A172 (cell line): ENCODE results near the gene ADAM8. TPM values are rescaled to one million over a fixed set of nuclear protein-coding genes. Genes with fewer than 3 reads are reported as not detected.
"Not testable (repeated sequence)": the region's sequence is repeated elsewhere in the genome, so short reads cannot be mapped to it uniquely, and the experiment has no call there.

Source experiments
- DNase-seq: peaks from one replicate; pipeline ENCODE4 v3.0.0-alpha.2; 2015; ENCODE audit warnings: low spot score
- total RNA-seq: library from RNA; depleted of rRNA; stranded (reverse); fragments of >200 nt; shearing (Covaris generic); gene quantifications from 2 replicates; pipeline ENCODE4 v1.2.3, GENCODE V29; 2014

Gene ADAM8
- total RNA-seq, 1 experiment from 2014 or later, result 0.31 TPM

DNA sequence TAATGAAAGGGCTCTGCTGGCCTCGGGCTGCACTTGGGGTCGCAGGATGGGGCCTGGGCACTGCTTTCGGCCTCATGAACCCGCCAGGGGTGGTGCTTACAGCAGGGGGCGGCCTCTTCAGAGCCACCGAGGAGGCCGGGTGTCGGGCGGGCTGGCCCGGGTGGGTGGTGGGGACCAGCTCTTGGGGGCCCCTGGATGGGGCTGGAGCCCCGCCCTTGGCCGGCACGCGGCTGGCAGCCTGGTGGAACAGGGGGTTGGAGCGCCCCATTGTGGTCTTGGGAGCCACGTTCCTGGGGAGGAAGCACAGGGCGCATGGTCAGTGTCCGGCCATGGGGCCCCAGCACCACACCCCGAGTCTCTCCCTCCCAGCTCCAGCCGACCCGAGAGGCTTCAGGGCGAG lies 8.8 kb downstream of the ADAM8 start:
- DNase-seq, result no peak

GRCh38 chr10:133267293-133267692 lies 9.4 kb downstream of the ADAM8 start:
- no peak for DNase-seq

GRCh38 chr10:133266056-133266795 lies 10.4 kb downstream of the ADAM8 start:
- no peak for DNase-seq

DNA sequence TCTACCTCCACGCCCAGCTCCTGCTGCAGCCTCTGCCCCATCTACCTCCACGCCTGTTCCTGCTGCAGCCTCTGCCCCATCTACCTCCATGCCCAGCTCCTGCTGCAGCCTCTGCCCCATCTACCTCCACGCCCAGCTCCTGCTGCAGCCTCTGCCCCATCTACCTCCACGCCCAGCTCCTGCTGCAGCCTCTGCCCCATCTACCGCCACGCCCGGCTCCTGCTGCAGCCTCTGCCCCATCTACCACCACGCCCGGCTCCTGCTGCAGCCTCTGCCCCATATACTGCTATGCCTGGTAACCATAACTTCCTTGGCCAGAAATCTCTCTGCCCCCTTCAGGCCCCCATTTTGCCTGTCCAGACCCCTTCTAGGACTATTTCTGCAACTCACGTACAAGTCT lies 11.6 kb downstream of the ADAM8 start:
- DNase-seq, result not testable (repeated sequence)

DNA sequence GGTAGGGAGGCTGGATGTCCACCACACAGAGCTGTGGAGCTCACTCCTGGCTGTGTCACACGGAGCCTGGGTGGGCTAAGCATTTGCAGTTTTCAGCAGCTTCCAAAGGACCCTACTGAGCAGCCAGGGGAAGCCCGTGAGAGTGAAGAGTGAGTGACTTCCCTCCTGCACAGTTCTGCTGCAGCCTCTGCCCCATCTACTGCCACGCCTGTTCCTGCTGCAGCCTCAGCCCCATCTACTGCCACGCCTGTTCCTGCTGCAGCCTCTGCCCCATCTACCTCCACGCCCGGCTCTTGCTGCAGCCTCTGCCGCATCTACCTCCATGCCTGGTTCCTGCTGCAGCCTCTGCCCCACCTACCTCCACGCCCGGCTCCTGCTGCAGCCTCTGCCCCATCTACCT lies 12.2 kb downstream of the ADAM8 start:
- DNase-seq, result peak; percentile 16

DNA sequence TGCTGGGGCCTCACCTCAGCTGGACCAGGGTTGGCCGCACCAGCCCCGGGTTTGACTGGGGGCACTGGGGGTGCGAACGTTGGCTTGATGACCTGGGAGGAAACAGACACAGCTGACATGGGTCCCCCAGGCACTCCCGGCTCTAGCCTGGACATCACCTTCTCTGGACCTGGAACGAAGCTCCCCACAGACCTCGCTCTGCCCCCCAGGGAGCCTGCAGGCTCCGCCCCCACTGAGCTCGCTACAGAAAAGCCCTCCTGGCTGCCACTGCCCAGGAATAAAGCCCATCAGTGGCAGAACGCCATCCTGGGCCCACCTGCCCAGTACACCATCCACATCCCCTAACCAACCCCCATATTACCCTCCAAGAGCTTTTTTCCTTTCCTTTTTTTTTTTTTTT lies 13.0 kb downstream of the ADAM8 start:
- DNase-seq, result no peak

- DNase-seq, result no peak
These were observed 14.0 kb downstream of the ADAM8 start for GRCh38 chr10:133262696-133263095.

DNA sequence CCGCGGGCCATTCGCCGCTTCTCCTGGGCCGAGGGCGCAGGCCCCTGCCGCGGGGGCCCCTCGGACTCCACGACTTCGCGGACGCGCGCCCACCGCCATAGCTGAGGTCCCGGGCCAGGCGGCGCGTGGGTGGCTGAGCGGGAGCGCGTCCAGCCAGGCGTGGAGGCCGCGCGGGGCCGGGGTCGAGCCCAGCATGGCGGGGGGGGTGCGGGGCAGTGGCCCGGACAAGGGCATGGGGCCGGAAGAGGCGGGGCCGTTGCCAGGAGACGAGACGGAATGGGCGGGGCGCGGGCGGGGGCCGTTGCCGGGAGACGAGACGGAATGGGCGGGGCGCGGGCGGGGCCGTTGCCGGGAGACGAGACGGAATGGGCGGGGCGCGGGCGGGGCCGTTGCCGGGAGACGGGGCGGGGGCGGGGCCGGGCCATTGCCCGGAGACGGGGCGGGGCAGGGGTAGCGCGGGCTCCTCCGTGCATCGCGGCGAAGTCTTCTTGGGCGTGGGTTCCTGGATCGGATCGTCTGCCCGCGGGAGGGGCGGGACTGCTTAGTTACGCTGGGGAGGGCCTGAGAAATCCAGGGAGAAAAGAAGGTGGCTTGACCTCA lies 14.8 kb downstream of the ADAM8 start:
- peak; percentile 22 for DNase-seq

GRCh38 chr10:133260895-133261725 lies 15.6 kb downstream of the ADAM8 start:
- DNase-seq, result peak; percentile 37

GRCh38 chr10:133259602-133259989 lies 17.1 kb downstream of the ADAM8 start:
- DNase-seq, result peak; percentile 38

GRCh38 chr10:133258818-133259601 lies 17.7 kb downstream of the ADAM8 start:
- peak; percentile 98 for DNase-seq

DNA sequence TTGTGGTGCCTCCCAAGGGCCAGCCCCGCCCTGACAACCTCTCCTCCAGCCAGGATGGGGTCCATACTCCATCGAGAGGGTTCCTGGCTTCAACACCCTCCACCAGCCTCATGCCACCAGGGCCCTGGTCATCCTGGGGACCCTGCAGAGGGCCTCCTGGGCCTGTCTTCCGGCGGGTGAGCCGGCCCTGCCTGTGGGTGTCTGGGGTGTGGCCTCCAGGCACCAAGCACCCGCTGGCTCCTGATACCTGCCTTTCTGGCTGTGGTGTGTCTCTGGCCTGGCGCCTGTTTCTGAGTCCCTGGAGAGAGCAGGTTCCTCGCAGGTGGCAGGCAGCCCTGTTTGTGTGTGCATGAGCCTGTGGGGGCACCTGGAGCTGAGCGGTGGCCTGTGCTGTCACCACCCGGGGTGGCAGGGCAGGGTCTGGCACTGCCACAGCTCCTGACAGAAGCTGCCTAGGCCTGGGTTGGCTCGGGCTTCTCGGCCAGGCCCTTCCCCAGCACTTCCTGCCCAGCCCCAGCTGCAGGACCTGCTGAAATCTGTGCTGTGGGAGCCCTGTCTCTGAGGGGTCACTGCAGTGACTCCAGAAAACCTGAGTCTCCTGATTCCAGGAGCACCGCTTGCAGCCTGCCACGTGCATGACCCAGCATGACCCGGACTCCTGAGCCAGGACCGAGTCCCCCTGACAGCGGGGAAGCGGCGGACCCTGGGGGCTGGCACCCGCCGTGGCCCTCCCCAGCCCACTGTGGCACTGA lies 18.4 kb downstream of the ADAM8 start:
- peak; percentile 19 for DNase-seq

DNA sequence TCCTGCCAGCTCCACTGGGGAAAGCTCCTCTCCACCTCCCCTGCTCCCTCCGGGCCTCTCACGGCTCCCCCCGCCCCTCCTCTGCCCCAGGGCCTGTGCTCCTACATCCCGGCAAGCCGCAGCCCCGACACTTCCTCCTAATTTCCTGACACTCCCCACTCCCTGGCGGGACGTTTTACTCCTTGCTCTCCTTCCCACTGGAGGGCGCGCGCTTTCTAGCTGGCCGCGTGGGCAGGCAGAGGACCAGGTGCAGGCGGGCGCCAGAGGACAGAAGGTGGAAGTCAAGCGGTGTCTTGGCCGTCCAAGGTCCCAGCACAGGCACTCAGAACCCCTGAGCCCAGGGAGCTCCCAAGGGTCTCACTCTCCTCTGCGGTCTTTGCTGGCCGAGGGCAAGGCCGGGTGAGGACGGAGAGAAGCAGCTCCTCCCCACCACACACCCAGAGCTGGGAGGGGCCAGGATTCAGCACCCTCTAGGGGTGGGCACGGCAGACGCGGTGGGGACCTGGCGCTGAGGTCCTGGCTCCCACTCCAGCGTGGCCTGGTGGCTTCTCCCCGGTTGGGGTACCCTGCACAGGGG lies 19.1 kb downstream of the ADAM8 start:
- no peak for DNase-seq

- no peak for DNase-seq
These were observed 21.3 kb downstream of the ADAM8 start for GRCh38 chr10:133255323-133255722.

DNA sequence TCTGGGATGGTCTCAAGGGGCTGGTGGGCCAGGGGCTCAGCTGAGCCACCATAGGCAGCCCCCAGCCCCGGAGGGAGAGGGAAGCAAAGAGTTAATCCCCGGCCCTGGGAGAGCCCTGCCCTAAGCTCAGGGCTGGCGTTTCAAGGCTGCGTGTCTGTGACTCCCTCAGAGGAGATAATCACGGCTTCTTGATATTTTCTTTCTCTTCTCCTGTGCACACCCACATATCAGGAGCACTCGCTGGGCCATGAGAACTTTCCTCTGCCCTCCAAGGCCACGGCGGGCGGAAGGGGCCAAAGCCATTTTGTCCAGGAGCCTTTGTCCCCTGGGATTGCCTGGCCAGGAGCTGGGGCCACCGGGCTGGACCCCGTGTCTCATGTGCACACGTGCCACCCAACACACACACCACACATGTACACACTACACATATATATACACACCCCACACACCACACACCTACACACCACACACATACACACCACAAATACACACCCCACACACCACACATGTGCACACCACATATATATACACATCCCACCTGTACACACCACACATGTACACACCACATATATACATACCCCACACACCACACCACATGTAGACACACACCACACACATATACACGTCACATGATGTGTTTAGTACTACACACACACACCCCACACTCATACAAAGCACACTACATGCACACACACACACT lies 22.1 kb downstream of the ADAM8 start:
- DNase-seq, result no peak

- no peak for DNase-seq
These were observed 23.2 kb downstream of the ADAM8 start for GRCh38 chr10:133253361-133253955.

DNA sequence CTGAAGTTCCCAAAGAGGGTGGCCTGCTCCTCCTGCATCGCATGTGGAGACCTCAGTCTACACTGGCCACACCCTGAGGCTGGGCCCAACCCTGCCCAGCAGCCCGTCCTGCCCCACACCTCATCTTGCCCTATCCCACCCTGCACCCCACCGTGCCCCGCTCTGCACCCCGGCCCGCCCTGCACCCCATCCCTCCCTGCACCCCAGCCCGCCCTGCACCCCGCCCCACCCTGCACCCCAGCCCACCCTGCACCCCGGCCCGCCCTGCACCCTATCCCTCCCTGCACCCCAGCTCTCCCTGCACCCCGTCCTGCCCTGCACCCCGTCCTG lies 24.5 kb downstream of the ADAM8 start:
- DNase-seq, result no peak

GRCh38 chr10:133251388-133252222 lies 25.1 kb downstream of the ADAM8 start:
- no peak for DNase-seq
